ENCODE data around the gene CCR6. TPM values are rescaled to one million over a fixed set of nuclear protein-coding genes. Genes with fewer than 3 reads are reported as not detected.
"Not testable (repeated sequence)": the region's sequence is repeated elsewhere in the genome, so short reads cannot be mapped to it uniquely, and the experiment has no call there.

Gene CCR6
- polyA plus RNA-seq, 5 donors = 0.21 TPM; not detected in 4

- DNase-seq = not testable (repeated sequence)
Measured at GRCh38 chr6:167169867-167170266, 47.0 kb downstream of the CCR6 start.

- DNase-seq = not testable (repeated sequence)
Measured at GRCh38 chr6:167171300-167171699, 48.4 kb downstream of the CCR6 start.

- DNase-seq = not testable (repeated sequence)
Measured at GRCh38 chr6:167172011-167172410, 49.1 kb downstream of the CCR6 start.

GRCh38 chr6:167177271-167177670 is 54.4 kb downstream of the CCR6 start:
- DNase-seq = not testable (repeated sequence)

- DNase-seq = not testable (repeated sequence)
Measured at GRCh38 chr6:167178896-167179655, 56.2 kb downstream of the CCR6 start.

- DNase-seq = not testable (repeated sequence)
Measured at GRCh38 chr6:167180086-167180485, 57.2 kb downstream of the CCR6 start.

GRCh38 chr6:167181351-167181750 is 58.5 kb downstream of the CCR6 start:
- DNase-seq = not testable (repeated sequence)

- not testable (repeated sequence) for DNase-seq
Measured at GRCh38 chr6:167182913-167183314, 60.0 kb downstream of the CCR6 start.

GRCh38 chr6:167185101-167185500 is 62.2 kb downstream of the CCR6 start:
- DNase-seq = not testable (repeated sequence)

GRCh38 chr6:167187275-167187674 is 64.4 kb downstream of the CCR6 start:
- DNase-seq = not testable (repeated sequence)

Other genes starting within 250 kb of the CCR6 start
- 10 to 100 TPM; 39.3 to 56.6 (median 46.6) TPM for gene RNASET2, start 166.5 kb upstream of the CCR6 start, polyA plus RNA-seq (ENCODE audit: insufficient read depth in 1 of 5, insufficient read length in 5 of 5, low replicate concordance in 1 of 5)
- 10 to 100 TPM; 30.9 to 56.8 (median 48.0) TPM for gene CEP43, start 123.7 kb upstream of the CCR6 start, polyA plus RNA-seq (ENCODE audit: insufficient read depth in 1 of 5, insufficient read length in 5 of 5, low replicate concordance in 1 of 5)
- gene GPR31, start 34.9 kb downstream of the CCR6 start, polyA plus RNA-seq (ENCODE audit: insufficient read depth in 1 of 5, insufficient read length in 5 of 5, low replicate concordance in 1 of 5) = under 1 TPM in 2 of 5 donors, not detected in 3; 0.05 to 0.06 TPM
- under 1 TPM in 2 of 5 donors, not detected in 3; 0.05 to 0.13 TPM for gene UNC93A, start 168.2 kb downstream of the CCR6 start, polyA plus RNA-seq (ENCODE audit: insufficient read depth in 1 of 5, insufficient read length in 5 of 5, low replicate concordance in 1 of 5)
- gene TTLL2, start 202.0 kb downstream of the CCR6 start, polyA plus RNA-seq (ENCODE audit: insufficient read depth in 1 of 5, insufficient read length in 5 of 5, low replicate concordance in 1 of 5) = under 1 TPM; 0.20 to 0.86 (median 0.46) TPM

All from right lung (tissue), 5 donors.